ENCODE data around the gene ITFG1.

ITFG1 gene

GRCh38 chr16:47486856-47487255, 26.0 kb upstream of the ITFG1 start:
- no peak overlapping the region for H3K4me3 ChIP-seq (ENCODE audit: low read depth, low read length)
- no peak for TF ChIP-seq CTCF (IDR thresholded peaks at IDR 0.05; ENCODE audit: low read depth, low read length)

- H3K4me3 ChIP-seq (ENCODE audit: low read depth, low read length): no peak overlapping the region
- TF ChIP-seq CTCF (IDR thresholded peaks at IDR 0.05; ENCODE audit: low read depth, low read length): no peak
Observed at GRCh38 chr16:47483616-47484015, 22.8 kb upstream of the ITFG1 start.

GRCh38 chr16:47481698-47482374, 21.0 kb upstream of the ITFG1 start:
- no peak for TF ChIP-seq CTCF (IDR thresholded peaks at IDR 0.05; ENCODE audit: low read depth, low read length)
- no peak overlapping the region for H3K4me3 ChIP-seq (ENCODE audit: low read depth, low read length)

- no peak for TF ChIP-seq CTCF (IDR thresholded peaks at IDR 0.05; ENCODE audit: low read depth, low read length)
- H3K4me3 ChIP-seq (ENCODE audit: low read depth, low read length): no peak overlapping the region
Observed at GRCh38 chr16:47480410-47480809, 19.5 kb upstream of the ITFG1 start.

- TF ChIP-seq CTCF (IDR thresholded peaks at IDR 0.05; ENCODE audit: low read depth, low read length): no peak
- H3K4me3 ChIP-seq (ENCODE audit: low read depth, low read length): no peak overlapping the region
Observed at GRCh38 chr16:47477679-47478078, 16.8 kb upstream of the ITFG1 start.

- H3K4me3 ChIP-seq (ENCODE audit: low read depth, low read length): no peak overlapping the region
- no peak for TF ChIP-seq CTCF (IDR thresholded peaks at IDR 0.05; ENCODE audit: low read depth, low read length)
Observed at GRCh38 chr16:47476654-47477345, 15.9 kb upstream of the ITFG1 start.

- no peak overlapping the region for H3K4me3 ChIP-seq (ENCODE audit: low read depth, low read length)
- no peak for TF ChIP-seq CTCF (IDR thresholded peaks at IDR 0.05; ENCODE audit: low read depth, low read length)
Observed at GRCh38 chr16:47475786-47476185, 14.9 kb upstream of the ITFG1 start.

Data from WI38 (cell line).